Pancreas (tissue), 10 donors: ENCODE measurements around the gene ICE2. TPM values are rescaled to one million over a fixed set of nuclear protein-coding genes. Genes with fewer than 3 reads are reported as not detected.

Experiments
- ATAC-seq, 4 donors: fragments of 200-7000 bp; cut with Tn5 transposase; one replicate each; pipeline versions ENCODE4 v1.8.0 to v1.9.1; 2020; ENCODE audit warnings: mild to moderate bottlenecking in 4 of 4, moderate library complexity in 4 of 4
- DNase-seq, 6 donors: peaks; one replicate each; pipeline ENCODE4 v3.0.0-alpha.2; 2020
- FAIRE-seq: peaks from 2 replicates; lab custom pipeline; 2012; peaks lifted over from hg19 to GRCh38; lab: Jason Lieb, UNC
- H3K27ac ChIP-seq, 4 donors: fragments of 200-600 bp; sonication (generic); 1 replicate in 3 of 4; 2 replicates in 1 of 4; pipeline versions ENCODE4 v1.5.0 to v1.8.0; 2020
- H3K27me3 ChIP-seq, 4 donors: fragments of 200-600 bp; one replicate each; pipeline ENCODE4 v1.8.0; 2021
- H3K36me3 ChIP-seq, 3 donors: fragments of 200-600 bp; sonication (generic) in 1 of 3; one replicate each; pipeline versions ENCODE4 v1.5.0 to v1.8.0; 2020 to 2021
- H3K4me1 ChIP-seq, 3 donors: fragments of 200-600 bp; one replicate each; pipeline ENCODE4 v1.8.0; 2021
- H3K4me3 ChIP-seq, 4 donors: fragments of 200-600 bp; sonication (generic) in 2 of 4; one replicate each; pipeline versions ENCODE4 v1.5.0 to v1.8.0; 2020 to 2021
- H3K9me3 ChIP-seq, 4 donors: fragments of 200-600 bp; one replicate each; pipeline ENCODE4 v1.8.0; 2021
- CTCF ChIP-seq, 4 donors: fragments of 200-600 bp; sonication (generic) in 3 of 4; IDR thresholded peaks; one replicate each; pipeline versions ENCODE4 v1.5.0 to v1.8.0; 2021; ENCODE audit warnings: antibody characterized with exemption in 4 of 4
- WGBS, 2 donors: extraction: QIAGEN DNeasy Blood & Tissue Kit; methylation state at CpG; one replicate each; pipeline ENCODE4 v1.1.7; 2013; 5-methylcytosine and 5-hydroxymethylcytosine counted together
- intact Hi-C, 3 donors: fragments of 100-400 bp; cut with DNase I; formaldehyde crosslinking; loops; one replicate each; pipeline versions ENCODE4 v1.11.1 to v1.14.2; 2022
- polyA plus RNA-seq, 2 donors: library from polyadenylated mRNA; stranded (reverse); fragments of 200-250 nt; gene quantifications; one replicate each; pipeline ENCODE4 v1.2.3, GENCODE V29; 2013
- total RNA-seq, 6 donors: library from RNA; stranded (reverse); fragmentation: NEBNext Ultra II Directional in 4 of 6; extraction: Animal tissue kit (Norgen Biotek cat#: 25700) in 4 of 6; gene quantifications; one replicate each; pipeline versions ENCODE4 v1.2.1 to v1.2.4, GENCODE V29; 2021 to 2023
- donor health status: healthy with polysubstance abuse.
- donor health status: DM: no; HTN: no; CAD: no; lungs with moderate emphysema.
- donor health status: DM: no; HTN: no; CAD: no.
- donor health status: control.
- donor health status: control.
- donor health status: Bipolar disorder and iron deficiency.
- donor health status: DM: yes; HTN: yes; CAD: no.
- donor health status: DM: no; HTN: no; CAD: no.
- donor health status: DM: no; HTN: no; CAD: no.
- donor health status: DM: yes; HTN: yes; CAD: no.

ICE2 gene
- total and polyA plus RNA-seq, 8 donors = 6.7 to 28.9 (median 19.0) TPM

DNA sequence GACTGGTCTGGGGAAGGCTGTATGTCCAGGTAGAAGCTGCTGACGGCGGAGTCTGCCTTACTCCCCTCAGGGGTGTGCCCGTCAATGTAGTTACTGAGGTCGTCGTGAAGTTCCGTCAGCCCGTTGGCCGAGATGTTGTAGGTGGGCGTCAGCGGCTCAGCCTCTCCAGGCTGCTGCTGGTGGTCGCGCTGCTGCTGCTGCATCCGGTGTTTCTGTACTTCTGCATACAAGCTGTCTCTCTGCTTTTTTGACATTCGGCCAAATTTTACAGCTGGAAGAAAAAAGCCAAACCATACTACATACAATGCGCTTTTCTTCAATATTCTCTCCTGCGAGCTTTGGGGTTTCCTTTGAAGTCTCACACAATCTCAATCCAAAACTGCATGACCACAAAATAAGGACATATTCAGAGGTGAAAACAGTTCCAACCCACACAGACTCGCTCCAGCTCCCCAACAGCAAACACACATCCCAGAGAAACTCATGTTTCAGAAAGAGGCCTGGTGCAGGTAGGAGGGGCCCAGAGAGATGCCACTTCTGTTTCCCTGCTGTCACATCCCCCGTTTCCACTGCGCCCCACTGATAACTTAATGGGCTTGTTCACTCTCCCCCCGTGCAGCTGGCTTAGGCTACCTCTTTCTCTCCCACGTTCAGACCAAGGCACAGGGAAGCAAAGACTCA is 32.5 kb upstream of the ICE2 start:
- WGBS, 2 donors = 90% methylated on average over 21 of the region's 21 CpGs
- Histone ChIP-seq H3K36me3 (no peaks in the 10 kb centered on the region), H3K4me1 (peaks cover 4 to 8% (median 4%) of the 10 kb centered on the region in 3 donors), H3K4me3 (no peak overlapping the region), H3K9me3 (no peaks in the 10 kb centered on the region), H3K27me3 (no peaks in the 10 kb centered on the region), H3K27ac (no peak overlapping the region)
- intact Hi-C loops = no loop called here
- DNase-seq (peak in 1 of 6 donors; percentile 40), ATAC-seq (no peak), FAIRE-seq (no peak)
- no peak for TF ChIP-seq CTCF (IDR thresholded peaks at IDR 0.05)

- no peak for FAIRE-seq
- H3K36me3 ChIP-seq = no peaks in the 10 kb centered on the region
Measured at GRCh38 chr15:60510006-60510405, 31.1 kb upstream of the ICE2 start.

DNA sequence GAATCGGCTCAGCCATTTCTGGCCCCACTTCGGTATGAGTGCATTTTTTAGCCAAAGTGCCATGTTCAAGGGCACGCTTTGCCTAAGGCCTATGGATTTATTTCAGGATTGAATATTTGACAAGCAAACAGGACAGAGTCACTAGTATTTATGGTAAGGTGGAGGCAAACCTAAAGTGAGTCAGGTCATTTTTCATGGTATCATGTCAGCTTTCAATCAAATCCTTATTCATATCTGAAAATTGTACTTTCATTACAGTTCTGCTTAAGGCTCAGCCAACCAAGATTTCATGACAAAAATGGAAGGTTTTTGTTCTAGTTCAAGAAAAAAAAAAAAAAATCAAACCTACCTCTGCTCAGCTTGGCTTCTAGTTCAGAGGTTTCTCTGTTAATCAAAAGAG is 30.5 kb upstream of the ICE2 start:
- intact Hi-C loops = no loop called here
- no peak for FAIRE-seq
- Histone ChIP-seq H3K27me3 (no peaks in the 10 kb centered on the region), H3K4me3 (no peak overlapping the region), H3K36me3 (no peaks in the 10 kb centered on the region), H3K9me3 (no peaks in the 10 kb centered on the region), H3K4me1 (peaks cover 4 to 8% (median 4%) of the 10 kb centered on the region in 3 donors), H3K27ac (no peak overlapping the region)
- no peak for DNase-seq
- no peak for TF ChIP-seq CTCF (IDR thresholded peaks at IDR 0.05)
- no peak for ATAC-seq
- WGBS, 2 donors = 40 to 45% methylated on average over 3 of the region's 3 CpGs

More at GRCh38 chr15:60510006-60510405, 31.1 kb upstream of the ICE2 start:
- intact Hi-C loops = no loop called here
- no peak for TF ChIP-seq CTCF (IDR thresholded peaks at IDR 0.05)
- H3K4me3 ChIP-seq = no peak overlapping the region
- no peaks in the 10 kb centered on the region for H3K9me3 ChIP-seq
- peaks cover 4 to 8% (median 4%) of the 10 kb centered on the region in 3 donors for H3K4me1 ChIP-seq
- H3K27me3 ChIP-seq = no peaks in the 10 kb centered on the region
- DNase-seq (no peak), ATAC-seq (no peak)
- 41 to 44% methylated on average over 5 of the region's 5 CpGs for WGBS, 2 donors
- H3K27ac ChIP-seq = no peak overlapping the region

DNA sequence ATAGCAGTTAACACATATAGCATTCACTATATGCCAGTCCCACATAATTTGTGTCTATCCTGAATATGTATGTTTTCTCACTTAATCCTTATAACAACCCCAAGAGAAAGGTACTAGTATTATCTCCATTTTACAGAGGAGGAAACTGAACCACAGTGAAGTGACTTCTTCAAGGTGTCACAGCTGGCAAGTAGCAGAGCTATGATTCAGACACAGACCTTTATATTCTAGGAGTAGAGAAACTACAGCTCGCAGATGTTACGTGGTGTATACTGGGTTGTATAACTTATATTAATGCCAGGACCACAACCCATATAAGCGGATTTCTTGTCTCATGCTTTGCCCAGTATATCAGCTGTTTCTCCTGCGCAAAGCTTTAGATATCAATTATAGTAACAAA is 29.5 kb upstream of the ICE2 start:
- intact Hi-C loops = no loop called here
- Histone ChIP-seq H3K4me3 (no peak overlapping the region), H3K4me1 (peaks cover 4 to 8% (median 4%) of the 10 kb centered on the region in 3 donors), H3K27me3 (no peaks in the 10 kb centered on the region), H3K9me3 (no peaks in the 10 kb centered on the region), H3K27ac (no peak overlapping the region), H3K36me3 (peaks cover 0 to 2% (median 0%) of the 10 kb centered on the region in 3 donors)
- no peak for TF ChIP-seq CTCF (IDR thresholded peaks at IDR 0.05)
- no peak for DNase-seq
- 91 to 99% methylated on average over 4 of the region's 4 CpGs for WGBS, 2 donors
- FAIRE-seq = no peak
- no peak for ATAC-seq
